GM20431 (cell line): Measurements from ENCODE around the gene EIF1.

ENCODE experiments used
- in situ Hi-C: fragments of 300-500 bp; cut with MseI, MboI; formaldehyde crosslinking; loops from one replicate; pipeline ENCODE4 v1.15.0; 2020; ENCODE audit warnings: low sequenced_read_pairs; ENCODE audit not compliant: unreplicated experiment

The EIF1 gene

GRCh38 chr17:41654678-41655607 lies 33.7 kb upstream of the EIF1 start:
- in situ Hi-C loops: no loop called here

GRCh38 chr17:41655611-41656111 lies 33.0 kb upstream of the EIF1 start:
- in situ Hi-C loops: no loop called here

GRCh38 chr17:41656249-41657023 lies 32.2 kb upstream of the EIF1 start:
- in situ Hi-C loops: no loop called here

- in situ Hi-C loops: no loop called here
Observed at GRCh38 chr17:41657176-41657754, 31.4 kb upstream of the EIF1 start.

DNA sequence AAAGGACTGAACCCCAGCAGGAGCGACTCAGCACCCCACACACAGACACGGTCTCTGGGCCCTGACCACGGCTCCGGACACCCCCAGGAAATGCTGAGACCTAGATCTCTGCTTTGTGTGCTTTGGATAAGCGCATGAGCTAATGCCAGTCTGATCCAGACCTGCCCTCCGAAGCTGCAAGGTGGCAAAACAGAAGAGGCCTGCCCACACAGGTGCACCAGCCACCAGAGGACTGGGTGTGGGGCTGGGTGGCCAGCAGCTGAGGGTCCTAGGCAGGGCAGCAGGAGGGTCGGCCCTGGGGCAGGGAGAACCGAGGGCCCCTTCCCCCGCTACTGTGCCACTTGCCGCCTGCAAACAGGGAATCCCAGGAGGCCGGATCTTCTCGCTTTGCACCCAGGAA lies 30.7 kb upstream of the EIF1 start:
- in situ Hi-C loops: no loop called here

- in situ Hi-C loops: no loop called here
Observed at GRCh38 chr17:41658846-41659245, 29.8 kb upstream of the EIF1 start.

DNA sequence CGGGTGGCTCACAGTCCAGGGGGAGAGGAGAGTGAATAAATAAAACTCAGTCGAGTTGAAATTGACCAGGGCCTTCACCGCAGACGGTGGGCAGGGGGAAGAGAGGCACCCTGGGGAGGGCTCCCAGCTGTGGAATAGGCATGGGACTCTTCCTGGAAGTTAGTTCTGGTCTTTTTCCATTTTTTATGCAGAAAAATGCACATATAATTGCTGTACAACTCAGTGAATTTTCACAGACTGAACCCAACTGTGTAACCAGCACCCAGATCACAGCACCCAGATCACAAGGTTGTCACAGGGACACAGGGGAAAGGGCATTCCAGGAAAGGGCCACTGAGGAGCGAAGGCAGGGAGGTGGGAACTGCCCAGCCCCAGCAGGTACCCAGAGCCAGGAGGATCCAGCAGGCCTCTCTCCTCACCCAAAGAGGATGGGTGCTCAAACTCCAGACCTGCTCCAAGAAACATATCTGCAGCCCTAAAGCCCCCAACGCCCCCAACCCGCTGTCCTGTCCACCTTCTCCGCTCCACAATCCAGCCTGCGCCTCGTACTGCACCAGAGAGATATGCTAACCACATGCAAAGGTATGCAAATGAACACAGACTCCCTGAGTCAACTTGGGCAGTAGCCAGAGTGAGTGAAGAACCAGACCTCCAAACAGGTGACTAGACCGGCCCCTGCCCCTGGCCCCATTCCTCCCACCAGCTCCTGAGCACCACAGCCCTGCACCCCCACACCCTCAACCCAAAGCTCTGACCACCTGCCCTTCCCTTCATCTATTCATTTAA lies 29.1 kb upstream of the EIF1 start:
- in situ Hi-C loops: no loop called here

DNA sequence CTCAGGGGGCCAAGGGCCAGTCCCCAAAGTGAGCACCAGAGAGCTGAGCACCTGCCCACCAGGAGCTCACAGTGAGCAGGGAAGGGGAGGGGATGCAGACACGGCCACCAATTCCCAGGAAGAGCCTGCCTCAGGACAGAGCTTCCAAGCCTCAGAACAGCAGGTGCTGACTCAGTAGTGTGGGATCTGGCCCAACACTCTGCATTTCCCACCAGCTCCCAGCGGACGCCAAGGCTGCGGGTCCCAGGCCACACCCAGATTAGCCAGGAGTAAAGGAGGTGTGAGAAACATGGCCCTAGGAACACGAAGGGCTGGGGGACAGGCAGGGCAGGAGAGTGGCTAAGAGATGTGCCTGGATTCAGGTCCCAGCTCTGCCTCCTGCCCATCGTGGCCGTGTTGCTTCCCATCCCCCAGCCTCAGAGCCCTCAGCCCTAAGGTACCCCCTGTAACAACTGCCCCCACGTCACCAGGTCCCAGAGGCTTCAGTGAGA lies 28.4 kb upstream of the EIF1 start:
- in situ Hi-C loops: no loop called here

- in situ Hi-C loops: no loop called here
Observed at GRCh38 chr17:41663451-41664171, 25.1 kb upstream of the EIF1 start.

DNA sequence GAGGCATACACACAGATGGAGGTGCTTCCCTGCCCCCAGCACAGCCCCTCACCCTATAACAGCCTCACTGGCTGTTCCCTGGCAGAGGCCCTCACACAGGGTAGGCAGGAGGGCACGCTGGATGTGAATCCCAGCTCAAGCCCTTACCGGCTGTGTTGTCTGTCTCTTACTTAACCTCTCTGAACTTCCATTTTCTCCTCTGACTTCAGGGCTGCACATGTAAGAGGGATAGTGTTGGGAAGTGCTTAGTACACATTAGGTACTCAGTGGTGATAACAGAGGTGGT lies 24.6 kb upstream of the EIF1 start:
- in situ Hi-C loops: no loop called here

- in situ Hi-C loops: no loop called here
Observed at GRCh38 chr17:41664587-41665565, 23.8 kb upstream of the EIF1 start.

- in situ Hi-C loops: no loop called here
Observed at GRCh38 chr17:41665566-41666236, 23.0 kb upstream of the EIF1 start.

GRCh38 chr17:41666237-41666641 lies 22.4 kb upstream of the EIF1 start:
- in situ Hi-C loops: no loop called here

DNA sequence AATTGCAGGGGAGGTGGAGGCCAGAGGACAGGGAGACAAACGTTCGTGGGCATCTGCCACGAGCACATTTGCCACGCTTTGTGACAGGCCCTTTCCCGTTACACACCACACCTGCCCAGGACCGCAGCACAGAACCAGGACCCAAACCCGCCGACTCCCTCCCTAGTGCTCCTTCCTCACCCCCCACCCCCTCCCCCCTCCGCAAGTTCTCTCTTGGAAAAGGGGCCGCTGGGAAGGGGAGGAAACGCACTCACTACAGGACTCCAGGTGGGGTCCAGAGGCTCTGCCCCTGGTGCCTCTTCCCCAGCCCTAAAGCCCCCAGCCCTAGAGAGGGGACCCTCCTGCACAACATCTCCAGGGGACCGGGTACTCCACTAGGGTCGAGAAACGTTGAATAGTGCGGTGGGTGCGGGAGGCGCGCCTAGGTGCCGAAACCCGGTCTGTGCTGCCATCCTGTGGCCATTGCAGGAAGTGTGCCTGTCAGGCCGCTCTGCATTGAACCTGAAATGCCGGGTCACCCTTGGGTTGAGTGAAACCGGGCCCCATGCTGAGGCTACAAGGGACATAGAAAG lies 21.9 kb upstream of the EIF1 start:
- in situ Hi-C loops: no loop called here

DNA sequence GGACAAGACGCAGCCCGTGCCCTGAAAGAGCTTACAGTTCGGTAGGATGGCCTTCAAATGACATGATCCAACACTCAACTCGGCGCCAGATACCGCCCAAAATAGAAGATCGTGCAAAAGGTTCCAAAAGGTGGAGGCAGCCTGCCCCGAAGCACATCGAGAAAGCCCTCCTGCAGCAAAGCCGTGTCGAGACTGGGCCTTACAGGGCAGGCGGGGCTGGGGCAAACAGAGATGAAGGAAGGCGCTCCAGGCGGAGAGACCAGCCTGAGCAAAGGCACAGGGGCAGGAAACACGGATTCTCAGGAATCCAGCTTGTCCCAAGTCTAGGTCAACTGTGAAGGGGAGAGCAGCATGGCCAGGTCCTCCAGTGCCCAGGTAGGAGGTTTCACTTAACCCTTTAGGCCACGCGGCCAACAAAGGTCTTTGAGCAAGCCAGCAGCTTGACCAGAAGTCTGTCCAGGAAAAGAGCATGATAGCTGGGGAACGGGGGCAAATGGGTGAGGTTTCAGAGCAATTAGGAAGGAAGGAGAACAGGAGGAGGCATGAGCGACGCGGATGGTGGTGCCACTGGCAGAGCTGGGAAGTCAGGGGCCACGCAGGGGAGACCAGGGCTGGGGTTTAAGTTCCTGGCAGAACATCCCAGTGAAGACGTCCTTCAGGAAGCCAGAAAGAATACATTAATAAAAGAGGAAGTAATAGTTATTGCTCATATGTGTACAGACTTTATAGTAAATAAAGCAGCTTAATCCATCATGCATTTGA lies 21.2 kb upstream of the EIF1 start:
- in situ Hi-C loops: no loop called here

DNA sequence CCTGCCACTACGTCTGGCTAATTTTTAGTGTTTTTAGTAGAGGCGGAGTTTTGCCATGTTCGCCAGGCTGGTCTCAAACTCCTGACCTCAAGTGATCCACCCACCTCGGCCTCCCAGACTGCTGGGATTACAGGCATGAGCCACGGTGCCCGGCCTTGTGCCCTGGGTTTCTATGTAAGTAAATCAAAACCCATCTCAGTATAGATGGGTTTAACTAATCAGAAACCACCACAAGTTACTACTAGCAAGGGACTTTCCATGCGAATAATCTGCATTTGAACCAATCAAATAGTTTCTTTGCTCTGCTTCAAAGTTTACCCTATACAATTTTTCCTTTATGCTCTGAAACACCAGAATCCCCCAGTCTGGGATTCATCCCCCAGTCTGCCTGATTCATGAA lies 16.5 kb upstream of the EIF1 start:
- in situ Hi-C loops: no loop called here
